K562 (cell line): ENCODE data around the gene C19orf85. TPM values are rescaled to one million over a fixed set of nuclear protein-coding genes. Genes with fewer than 3 reads are reported as not detected.

Experiments used
- AFF4 ChIP-seq: sonication (generic); formaldehyde crosslinking; IDR thresholded peaks from 2 replicates; pipeline ENCODE4 v1.8.0; 2023; ENCODE audit warnings: mild to moderate bottlenecking, missing genetic modification reagents
- BRD4 ChIP-seq: fragments of 200-600 bp; sonication (generic); IDR thresholded peaks from 2 replicates; pipeline ENCODE4 v1.6.1; 2017; ENCODE audit warnings: inconsistent platforms
- C11orf30 ChIP-seq: fragments of 450-650 bp; IDR thresholded peaks from 2 replicates; pipeline ENCODE4 v1.6.1; 2016; ENCODE audit warnings: low read depth, mild to moderate bottlenecking
- CAMTA2 ChIP-seq: fragments of 250-450 bp; sonication (Bioruptor Pico); conservative IDR thresholded peaks from 2 replicates; pipeline ENCODE4 v1.5.1; 2022
- CREB3 ChIP-seq: fragments of 450-650 bp; conservative IDR thresholded peaks from 2 replicates; pipeline ENCODE4 v1.6.1; 2016; ENCODE audit warnings: missing genetic modification characterization, low read depth, mild to moderate bottlenecking, missing compliant biosample characterization, moderate library complexity
- ETS2 ChIP-seq: IDR thresholded peaks from 2 replicates; pipeline ENCODE4 v1.6.1; 2016; ENCODE audit warnings: borderline replicate concordance, missing genetic modification characterization, mild to moderate bottlenecking, moderate library complexity, missing compliant biosample characterization; ENCODE audit not compliant: poor library complexity, severe bottlenecking
- MCM2 ChIP-seq: fragments of 450-650 bp; IDR thresholded peaks from 2 replicates; pipeline ENCODE4 v1.6.1; 2017; ENCODE audit warnings: low read depth, mild to moderate bottlenecking
- PURB ChIP-seq: sonication (generic); formaldehyde crosslinking; IDR thresholded peaks from 2 replicates; pipeline ENCODE4 v1.9.0; 2021; ENCODE audit warnings: low read depth, mild to moderate bottlenecking, missing genetic modification reagents
- SNAPC5 ChIP-seq: fragments of 250-450 bp; sonication (Bioruptor Pico); IDR thresholded peaks from 2 replicates; pipeline ENCODE4 v1.8.0; 2021; ENCODE audit warnings: moderate library complexity, mild to moderate bottlenecking, inconsistent platforms
- ZBTB2 ChIP-seq: fragments of 450-650 bp; IDR thresholded peaks from 2 replicates; pipeline ENCODE4 v1.6.1; 2016; ENCODE audit warnings: antibody characterized with exemption
- ZKSCAN8 ChIP-seq: fragments of 200-800 bp; sonication (Bioruptor generic); IDR thresholded peaks from 2 replicates; pipeline ENCODE4 v1.6.1; 2016; ENCODE audit warnings: missing genetic modification characterization, missing compliant biosample characterization
- ZSCAN32 ChIP-seq: fragments of 450-650 bp; formaldehyde crosslinking; IDR thresholded peaks from 2 replicates; pipeline ENCODE4 v1.4.0; 2020; ENCODE audit warnings: mild to moderate bottlenecking, moderate library complexity
- polyA plus RNA-seq, 8 experiments: library from polyadenylated mRNA; depleted of rRNA in 4 of 8; stranded (reverse) in 5 of 8; unstranded in 3 of 8; fragments of >200 nt; fragmentation: Nextera tagmentation in 2 of 8; fragmentation: Illumina TruSeq in 1 of 8; extraction: Ambion mirVana in 2 of 8; extraction: Trizol in 1 of 8; gene quantifications; 2 replicates each; pipeline versions ENCODE4 v1.2.1 to v1.2.3, GENCODE V29; 2011 to 2014; ENCODE audit warnings: inconsistent platforms in 1 of 8, missing spikeins in 1 of 8
- total RNA-seq, 7 experiments: library from RNA; depleted of rRNA in 6 of 7; stranded (reverse); fragments of >200 nt in 6 of 7; fragmentation: Illumina TruSeq in 2 of 7; extraction: Trizol in 2 of 7; gene quantifications; 2 replicates each; pipeline versions ENCODE4 v1.2.1 to v1.2.3, GENCODE V29; 2011 to 2021; ENCODE audit warnings: low replicate concordance in 1 of 7
- TF ChIP-seq, protein P1 (sequence below), 2 experiments: fragments of 450-650 bp; IDR thresholded peaks; 2 replicates each; pipeline ENCODE4 v1.6.1; 2018; ENCODE audit warnings: mild to moderate bottlenecking in 2 of 2, low read depth in 1 of 2; ENCODE audit not compliant: partially characterized antibody in 2 of 2
- TF ChIP-seq, protein P2 (sequence below), 2 experiments: fragments of 450-650 bp; IDR thresholded peaks; 2 replicates each; pipeline ENCODE4 v1.6.1; 2016

C19orf85 gene
- total and polyA plus RNA-seq, 9 of the 15 experiments (the other 6 are each of a cell fraction or from before 2014, with no cell fraction given) = not detected

DNA sequence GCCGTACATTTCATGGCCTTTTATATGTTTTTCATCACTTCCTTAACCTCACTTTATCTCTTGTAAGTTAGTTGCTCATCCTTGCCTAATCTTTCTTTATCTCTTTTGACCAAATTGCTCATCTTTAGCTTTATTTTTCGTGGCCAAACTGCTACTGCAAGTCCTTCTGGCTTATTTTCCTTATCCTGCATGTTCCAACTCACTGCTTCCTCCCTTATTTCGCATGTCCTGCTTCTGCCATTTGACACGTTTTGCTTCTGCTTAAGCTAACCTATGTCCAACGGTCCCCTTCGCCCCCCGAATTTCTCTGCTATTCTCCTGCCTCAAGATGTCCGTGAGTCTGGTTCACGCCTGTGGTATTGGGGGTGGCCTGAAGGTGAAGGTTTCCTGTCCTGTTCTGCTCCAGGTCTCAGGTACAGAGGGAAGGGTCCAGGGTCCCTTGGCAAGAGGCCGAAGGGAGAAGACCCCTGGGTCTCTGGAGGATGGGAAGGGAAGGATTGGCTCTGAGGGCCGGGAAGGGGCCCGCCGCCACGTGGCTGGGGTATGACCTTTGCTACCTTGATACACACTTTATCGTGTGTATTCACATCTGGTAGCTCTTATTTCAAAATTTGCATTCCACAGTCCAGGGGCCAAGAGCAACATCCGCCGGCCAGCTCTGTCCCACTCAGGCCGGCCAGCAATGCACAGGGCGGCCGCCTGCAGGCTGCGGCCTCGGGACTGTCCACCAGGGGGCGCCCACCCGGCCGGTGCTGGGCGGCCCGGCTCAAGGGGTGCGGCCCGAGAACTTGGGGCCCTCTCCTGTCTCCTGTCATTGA is 2.9 kb upstream of the C19orf85 start (continued):
- TF ChIP-seq, protein P1, sequence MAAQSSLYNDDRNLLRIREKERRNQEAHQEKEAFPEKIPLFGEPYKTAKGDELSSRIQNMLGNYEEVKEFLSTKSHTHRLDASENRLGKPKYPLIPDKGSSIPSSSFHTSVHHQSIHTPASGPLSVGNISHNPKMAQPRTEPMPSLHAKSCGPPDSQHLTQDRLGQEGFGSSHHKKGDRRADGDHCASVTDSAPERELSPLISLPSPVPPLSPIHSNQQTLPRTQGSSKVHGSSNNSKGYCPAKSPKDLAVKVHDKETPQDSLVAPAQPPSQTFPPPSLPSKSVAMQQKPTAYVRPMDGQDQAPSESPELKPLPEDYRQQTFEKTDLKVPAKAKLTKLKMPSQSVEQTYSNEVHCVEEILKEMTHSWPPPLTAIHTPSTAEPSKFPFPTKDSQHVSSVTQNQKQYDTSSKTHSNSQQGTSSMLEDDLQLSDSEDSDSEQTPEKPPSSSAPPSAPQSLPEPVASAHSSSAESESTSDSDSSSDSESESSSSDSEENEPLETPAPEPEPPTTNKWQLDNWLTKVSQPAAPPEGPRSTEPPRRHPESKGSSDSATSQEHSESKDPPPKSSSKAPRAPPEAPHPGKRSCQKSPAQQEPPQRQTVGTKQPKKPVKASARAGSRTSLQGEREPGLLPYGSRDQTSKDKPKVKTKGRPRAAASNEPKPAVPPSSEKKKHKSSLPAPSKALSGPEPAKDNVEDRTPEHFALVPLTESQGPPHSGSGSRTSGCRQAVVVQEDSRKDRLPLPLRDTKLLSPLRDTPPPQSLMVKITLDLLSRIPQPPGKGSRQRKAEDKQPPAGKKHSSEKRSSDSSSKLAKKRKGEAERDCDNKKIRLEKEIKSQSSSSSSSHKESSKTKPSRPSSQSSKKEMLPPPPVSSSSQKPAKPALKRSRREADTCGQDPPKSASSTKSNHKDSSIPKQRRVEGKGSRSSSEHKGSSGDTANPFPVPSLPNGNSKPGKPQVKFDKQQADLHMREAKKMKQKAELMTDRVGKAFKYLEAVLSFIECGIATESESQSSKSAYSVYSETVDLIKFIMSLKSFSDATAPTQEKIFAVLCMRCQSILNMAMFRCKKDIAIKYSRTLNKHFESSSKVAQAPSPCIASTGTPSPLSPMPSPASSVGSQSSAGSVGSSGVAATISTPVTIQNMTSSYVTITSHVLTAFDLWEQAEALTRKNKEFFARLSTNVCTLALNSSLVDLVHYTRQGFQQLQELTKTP (IDR thresholded peaks at IDR 0.05; ENCODE audit: low read depth in 1 of 2, partially characterized antibody in 2 of 2) = peak in 1 of 2 experiments; percentile 62
- TF ChIP-seq AFF4 (CRISPR knock-in tag) (no peak; the same call in 1 of the 2 replicates), MCM2 (no peak), PURB (CRISPR knock-in tag) (no peak), ZBTB2 (peak; percentile 77), BRD4 (no peak), CAMTA2 (CRISPR knock-in tag) (no peak), ZSCAN32 (CRISPR knock-in tag) (no peak; the same call in 1 of the 2 replicates), ETS2 (tag) (no peak), CREB3 (tag) (no peak), ZKSCAN8 (CRISPR knock-in tag) (no peak; the same call in 1 of the 2 replicates), SNAPC5 (CRISPR knock-in tag) (no peak), C11orf30 (peak; percentile 52)
- TF ChIP-seq, protein P2, sequence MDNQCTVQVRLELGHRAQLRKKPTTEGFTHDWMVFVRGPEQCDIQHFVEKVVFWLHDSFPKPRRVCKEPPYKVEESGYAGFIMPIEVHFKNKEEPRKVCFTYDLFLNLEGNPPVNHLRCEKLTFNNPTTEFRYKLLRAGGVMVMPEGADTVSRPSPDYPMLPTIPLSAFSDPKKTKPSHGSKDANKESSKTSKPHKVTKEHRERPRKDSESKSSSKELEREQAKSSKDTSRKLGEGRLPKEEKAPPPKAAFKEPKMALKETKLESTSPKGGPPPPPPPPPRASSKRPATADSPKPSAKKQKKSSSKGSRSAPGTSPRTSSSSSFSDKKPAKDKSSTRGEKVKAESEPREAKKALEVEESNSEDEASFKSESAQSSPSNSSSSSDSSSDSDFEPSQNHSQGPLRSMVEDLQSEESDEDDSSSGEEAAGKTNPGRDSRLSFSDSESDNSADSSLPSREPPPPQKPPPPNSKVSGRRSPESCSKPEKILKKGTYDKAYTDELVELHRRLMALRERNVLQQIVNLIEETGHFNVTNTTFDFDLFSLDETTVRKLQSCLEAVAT (IDR thresholded peaks at IDR 0.05) = peak in 1 of 2 experiments; percentile 59; a peak in 1 of 4 replicates
